Activated T-helper 1 cell treated with Interleukin-2 at 50 U/mL for 16 hours (primary cell): Measurements from ENCODE around the gene NHEJ1.
A peak's percentile ranks its signal among the peaks of the same experiment; 100 is the strongest.

ENCODE experiments used
- DNase-seq: peaks from one replicate; pipeline ENCODE4 v3.0.0-alpha.2; 2020; ENCODE audit warnings: low read depth

NHEJ1 gene

DNA sequence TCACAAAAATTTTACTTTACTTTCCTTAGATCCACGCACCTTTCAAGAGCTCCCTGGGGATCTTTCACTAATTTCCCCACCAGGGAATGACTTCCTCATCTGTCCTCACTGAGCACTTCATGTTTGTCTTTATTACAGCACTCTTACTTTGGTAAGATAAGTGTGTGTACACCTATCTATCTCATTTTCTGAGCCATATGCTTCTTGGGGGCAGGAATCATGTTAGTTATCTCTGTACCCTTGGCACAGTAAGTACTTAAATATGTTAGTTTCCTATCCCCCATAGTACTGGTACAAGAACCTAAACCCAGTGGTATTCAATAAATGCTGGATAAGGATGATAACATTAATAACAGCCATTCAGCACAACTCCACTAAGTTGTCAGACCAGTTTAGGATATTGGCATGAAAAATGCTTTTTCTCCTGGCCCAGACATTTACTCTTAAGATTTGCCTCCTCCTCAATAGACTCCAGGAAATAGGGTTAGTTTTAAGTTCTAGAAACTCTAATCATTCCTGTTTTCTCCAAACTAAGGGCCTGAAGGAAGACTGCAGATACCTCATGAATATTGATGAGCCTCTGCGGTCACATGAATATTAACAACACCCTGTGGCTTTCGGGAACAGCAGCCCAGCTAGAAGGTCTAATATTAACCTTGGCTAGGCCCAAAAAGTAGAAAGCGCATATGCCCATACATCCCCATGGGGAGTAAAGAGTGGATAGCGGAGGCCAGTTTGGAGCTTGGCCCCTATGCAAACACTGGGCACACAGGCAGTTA is 38.2 kb downstream of the NHEJ1 start:
- DNase-seq, result no peak

DNA sequence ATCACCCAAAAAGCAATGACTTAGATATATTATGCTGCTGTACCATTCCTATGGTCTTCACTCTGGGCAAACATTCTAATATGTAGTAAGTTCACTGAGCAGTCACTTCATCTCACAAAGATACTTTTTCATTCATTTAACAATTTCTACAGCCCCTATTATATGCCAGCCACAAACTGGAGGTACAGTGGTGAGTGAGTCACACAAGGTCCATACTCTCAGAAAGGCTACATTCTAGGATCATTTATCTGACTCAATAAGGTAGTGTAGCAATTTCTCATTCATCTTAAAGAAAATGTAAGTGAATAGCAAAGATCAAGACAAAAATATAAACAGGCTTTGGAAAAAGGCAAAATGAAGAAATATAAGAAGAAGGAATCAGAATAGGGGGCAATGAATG is 40.5 kb downstream of the NHEJ1 start:
- DNase-seq, result no peak

DNA sequence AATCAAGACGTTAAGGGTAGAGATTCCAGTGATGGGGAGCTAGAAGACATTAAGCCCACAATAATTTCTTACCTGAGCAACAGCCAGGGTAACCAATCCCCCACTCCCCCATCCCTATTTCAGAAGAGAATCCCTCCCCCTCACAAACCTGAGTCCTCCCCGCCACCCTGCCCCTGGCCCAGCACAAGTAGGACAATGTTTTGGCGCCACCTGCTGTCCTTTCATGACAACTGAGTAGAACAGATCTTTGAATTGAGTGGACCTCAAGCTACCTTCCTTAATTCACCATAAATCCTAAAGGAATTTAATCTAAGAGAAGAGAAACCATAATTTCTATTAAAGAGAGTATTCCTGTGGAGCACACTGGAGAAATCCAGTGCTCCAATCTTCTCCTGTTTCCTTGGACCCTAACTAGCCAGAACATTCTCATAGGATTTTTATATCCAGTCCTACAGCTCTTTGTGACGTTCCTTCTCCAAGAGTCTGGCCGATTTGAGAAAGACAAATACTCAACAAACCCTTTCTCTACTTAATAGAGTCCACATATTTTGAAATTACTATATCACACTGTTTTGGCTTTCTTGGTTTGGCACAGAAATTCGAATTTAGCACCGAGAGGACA is 41.1 kb downstream of the NHEJ1 start:
- peak; percentile 26 for DNase-seq

DNA sequence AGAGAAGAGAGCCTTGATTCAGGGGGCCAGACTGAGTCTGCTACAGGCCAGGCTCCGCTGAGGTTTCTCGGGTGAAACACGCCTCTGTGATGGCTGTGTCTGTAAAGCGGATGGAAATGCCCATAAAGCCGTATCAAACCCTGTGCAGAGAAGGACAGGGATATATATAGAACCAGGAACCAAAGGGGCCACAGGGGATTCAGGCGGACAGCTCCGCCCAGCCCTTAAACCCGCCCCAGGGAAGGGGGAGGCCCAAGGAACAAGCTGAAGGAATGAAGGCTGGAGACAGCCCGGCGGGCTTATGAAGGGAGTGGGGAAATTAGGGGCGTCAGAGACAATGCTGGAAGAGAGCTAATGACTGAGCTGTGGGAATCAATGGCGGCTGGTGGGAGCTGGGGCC is 42.1 kb downstream of the NHEJ1 start:
- DNase-seq, result no peak

DNA sequence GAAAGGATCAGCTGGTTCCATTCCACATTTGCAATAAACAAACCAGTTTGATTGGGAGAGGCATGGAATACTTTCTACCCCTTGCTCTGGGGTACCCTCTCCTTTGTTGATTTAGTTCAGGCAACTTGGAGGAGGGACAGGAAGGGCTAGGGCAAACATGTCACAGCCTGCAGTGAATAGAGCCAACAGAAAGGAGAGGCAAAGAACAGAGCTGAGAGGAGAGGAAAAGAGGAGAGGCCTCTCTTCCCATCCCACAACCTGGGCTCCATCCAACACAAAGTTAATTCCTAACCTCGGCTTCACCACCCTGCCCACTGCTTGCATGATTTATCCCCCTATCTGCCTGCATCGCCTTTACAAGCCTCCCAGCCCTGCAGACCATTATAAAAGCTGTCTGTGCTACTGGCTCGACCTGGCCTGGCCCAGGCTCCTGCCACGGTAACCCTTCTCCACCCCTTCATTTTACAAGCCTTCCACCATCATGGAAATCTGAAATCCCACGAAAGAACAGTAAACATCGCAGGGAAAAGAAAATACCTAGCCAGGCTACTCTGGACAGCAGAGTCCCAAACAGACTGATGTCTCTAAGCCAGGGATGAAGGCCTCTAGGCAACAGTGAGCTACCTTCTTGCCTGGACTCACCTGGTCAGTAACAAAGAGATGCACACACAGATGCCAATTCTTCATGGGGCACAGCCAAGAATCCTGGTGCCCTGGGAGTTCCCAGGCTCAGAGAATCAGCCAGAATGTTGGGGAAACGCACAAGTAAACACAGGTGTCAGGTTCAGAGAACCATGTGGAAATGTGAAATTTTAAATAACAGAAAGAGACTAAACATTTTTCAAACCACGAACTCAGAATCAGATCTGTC is 43.6 kb downstream of the NHEJ1 start:
- no peak for DNase-seq

DNA sequence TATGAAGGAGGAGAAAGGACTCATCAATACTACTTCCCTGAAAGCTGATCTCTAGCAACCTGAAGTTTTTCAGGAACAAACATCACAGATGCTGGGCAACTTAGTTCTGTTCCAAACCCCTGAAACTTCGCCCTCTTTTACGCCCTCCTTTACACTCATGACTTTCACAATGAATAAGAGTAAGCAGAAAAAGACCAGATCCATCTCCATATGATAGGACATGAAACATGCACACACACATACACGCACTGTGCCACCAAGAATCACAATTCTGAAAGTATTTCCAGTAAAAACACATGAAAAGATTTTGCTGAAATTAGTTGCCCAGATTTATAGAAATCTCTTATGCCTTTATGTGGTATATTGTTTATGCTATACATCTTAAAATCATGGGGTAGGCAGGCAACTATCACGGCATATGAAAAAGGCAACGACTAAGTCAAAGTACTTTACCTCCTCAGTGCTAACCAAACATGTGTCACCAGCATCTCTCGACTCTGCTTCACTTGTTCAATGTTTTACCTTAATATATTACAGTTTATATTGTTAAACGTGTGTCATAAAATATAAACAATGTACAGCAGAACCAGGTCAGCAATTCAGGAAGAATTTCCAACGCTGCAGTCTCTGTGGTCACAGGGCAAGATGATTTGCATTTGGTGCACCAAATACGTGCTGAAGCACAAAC is 47.8 kb downstream of the NHEJ1 start:
- no peak for DNase-seq

DNA sequence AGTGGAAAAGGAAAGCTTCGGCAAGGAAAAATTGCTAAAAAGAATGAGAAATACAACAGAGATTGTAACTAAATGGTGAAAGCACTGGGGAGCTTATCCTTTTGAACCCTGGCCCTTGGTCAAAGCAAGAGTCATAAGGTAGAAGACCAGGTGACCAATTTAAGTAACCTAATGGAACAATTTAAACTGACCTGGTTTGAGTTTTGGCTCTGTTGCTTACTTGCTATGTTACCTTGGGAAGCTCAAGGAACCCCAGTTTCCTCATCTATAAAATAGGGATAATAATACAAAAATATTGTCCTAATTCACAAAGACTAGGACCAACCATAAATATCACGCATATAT is 48.6 kb downstream of the NHEJ1 start:
- DNase-seq, result no peak

DNA sequence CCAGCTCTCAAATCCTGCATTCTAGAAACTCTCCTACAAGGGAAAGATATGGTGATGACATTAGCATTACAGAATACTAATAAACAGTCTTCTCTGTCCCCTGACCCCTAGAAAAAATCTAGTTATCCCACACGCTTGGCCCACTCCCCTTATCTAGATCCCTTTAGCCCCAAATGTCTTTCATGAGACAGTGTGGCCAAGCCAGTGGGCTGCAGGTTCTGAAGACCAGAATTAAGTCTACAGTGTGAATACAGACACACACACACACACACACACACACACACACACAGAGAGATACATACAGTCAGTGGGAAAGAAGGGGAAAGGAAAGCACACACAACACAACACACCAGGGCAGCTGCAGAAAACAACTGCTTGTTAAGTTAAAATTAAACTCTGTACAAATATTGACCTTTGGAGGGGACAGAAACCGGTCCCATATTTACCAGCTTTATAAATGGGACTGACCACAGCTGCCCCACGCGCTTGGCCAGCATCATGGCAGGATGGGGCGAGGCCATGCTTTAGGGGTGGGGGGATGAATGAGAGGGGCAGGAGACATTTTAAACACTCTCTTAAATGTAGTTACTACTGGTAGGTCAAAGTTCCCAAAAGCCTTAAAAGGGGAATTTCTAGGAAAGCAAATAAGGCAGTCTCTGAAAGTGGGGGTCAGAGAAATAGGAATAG is 49.1 kb downstream of the NHEJ1 start:
- no peak for DNase-seq

DNA sequence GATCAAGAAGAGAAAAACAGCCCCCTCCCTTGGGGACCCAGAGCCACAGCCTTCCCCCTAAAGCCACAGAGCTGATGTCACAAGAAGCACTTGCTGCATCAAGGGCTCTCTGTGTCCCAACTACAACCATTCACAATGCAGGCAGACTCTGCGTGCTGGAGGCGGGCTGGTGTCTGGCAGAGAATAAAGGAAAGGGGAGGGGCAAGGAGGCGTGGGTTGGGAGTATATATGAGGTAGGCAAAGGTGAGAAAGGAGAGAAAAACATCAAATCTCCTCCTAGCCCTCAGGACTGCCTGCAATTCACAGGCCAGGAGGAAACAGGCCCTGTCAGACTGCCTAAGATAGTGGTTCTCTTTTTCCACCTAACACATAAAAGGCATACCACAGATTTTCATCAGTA is 51.1 kb downstream of the NHEJ1 start:
- no peak for DNase-seq

DNA sequence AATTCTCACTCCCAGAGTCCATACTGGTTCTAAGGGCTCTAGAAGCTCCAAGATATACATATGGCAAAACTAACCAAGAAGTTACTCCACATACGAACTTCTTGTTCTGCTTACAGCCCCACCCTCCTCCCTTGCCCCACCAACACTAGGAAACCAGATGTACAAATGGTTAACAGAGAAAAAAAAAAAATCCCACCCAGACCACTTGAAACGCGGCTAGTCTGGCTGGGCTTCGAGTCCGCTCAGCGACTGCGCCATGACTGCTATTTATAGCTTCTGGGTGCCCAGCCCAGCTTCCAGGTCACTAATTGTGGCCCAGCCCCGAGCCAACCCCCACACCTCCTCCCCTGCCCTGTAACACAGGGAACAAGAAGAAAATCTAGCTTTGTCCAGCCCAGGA is 52.9 kb downstream of the NHEJ1 start:
- DNase-seq, result no peak

DNA sequence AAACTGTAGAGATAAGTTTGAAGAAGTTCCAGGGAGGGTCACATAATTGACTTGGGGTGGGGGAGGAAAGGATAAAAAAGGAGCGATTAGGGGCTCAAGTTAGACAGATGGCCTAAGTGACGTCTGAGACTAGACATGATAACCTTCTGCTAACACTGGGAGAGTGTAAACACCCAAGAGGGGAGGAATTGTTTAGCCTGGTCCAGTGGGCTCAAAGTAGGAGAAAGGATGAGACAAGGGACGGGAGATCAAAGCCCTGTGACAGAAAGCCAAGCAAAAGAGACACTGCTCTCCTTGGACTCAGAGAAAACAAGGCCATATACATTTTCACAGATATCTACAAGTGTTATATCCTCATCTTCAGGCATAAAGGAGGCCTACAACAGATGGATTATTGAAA is 54.4 kb downstream of the NHEJ1 start:
- DNase-seq, result no peak

DNA sequence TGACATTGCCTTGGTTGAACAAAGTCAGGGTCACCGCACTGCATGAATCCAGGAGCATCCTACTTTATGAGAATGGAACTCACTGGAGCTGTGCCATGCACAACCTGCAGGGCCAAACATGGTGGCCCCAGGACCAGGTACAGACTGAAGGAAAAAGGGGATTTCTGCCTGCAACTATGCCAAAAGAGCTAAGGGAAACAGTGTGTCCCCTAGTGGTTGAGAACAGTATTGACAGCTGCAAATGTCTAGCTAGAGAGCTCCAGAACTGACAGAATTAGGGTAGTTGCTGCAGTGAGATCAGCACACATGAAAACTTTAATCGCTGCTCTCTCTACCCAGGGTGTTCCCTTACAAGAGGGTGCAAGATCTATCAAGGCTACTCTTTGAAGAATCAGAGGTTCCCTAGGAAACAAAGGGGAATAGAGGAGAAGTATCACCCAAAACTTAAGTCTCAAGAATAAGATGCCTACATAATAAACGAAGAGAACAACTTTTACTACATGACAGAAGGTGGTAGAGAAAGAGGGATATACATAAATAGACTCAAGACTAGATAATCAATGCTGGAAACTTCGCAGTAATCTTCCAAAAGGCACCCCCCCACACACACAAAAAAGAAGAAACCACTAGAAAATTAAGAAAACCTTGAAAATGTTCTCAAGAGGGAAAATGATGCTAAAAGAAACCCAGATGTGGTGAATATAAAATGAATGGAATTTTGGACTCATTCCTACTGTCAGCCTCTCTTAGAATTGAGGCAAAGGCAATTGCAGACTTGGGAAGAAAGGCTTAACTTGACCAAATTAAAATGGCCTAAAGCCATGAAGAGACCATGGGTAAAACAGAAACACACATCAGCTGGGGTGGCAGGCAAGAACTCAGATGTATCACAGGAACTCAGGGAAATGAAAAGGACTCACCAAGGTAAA is 56.2 kb downstream of the NHEJ1 start:
- DNase-seq, result no peak

DNA sequence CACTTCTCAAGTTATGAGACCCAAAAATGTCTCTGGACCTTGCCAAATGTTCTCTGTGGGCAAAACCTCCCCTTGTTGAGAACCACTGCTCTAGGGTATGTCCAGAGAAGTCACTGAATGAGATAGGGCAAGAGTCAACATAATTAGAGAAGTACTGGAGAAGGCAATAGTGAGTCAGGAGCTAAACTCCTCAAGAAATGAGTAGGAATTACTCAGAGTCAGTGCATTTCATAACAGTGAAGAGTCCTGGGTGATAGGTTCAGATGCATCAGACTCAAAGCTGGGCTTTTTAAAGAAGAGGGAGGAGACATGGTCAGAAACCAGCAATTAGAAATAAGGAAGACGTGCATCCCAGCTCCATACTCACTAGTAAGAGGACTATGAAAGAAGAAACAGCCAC is 61.3 kb downstream of the NHEJ1 start:
- no peak for DNase-seq

DNA sequence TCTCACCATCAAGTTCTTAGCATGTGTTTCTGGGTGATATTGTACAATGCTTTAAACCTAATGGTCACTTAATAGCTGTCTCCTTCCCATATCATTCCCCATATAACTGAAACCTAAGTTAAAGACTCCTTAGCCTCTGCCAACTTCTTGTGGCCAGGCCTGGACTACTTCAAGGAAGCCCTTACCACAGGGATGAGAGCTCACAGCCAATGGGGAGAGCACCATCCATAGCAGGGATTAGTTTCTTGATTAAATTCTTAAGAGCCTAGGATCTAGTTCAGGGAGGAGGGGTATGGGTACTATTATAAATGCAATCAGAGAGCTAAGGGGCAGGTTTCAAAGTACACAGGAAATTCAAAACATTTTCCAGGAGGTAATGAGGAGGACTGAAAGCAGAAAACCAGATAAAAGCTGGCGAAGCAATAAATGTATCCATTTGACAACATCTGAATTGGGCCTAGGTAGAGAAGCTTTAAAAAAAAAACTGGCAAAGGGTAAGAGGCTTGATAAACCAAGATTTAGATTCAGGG is 65.1 kb downstream of the NHEJ1 start:
- no peak for DNase-seq

DNA sequence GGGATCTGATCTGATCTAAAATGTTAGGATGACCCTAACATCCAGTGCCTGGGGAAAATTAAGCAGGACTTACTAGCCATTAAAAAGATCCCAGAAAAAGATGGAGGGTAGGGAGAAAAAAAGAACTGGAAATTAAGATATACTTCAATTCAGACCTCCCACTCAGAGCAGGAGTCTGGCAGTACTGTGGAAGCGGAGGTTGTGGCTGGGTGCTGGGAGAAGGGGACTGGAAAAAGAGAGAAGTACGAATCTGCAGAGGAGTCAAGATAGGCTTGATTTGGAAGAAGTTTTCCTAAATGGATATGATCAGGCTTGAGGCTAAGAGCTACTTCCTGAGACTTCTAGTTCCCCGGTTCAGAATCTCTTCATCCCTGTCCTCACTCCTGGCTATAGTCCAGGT is 66.4 kb downstream of the NHEJ1 start:
- no peak for DNase-seq

DNA sequence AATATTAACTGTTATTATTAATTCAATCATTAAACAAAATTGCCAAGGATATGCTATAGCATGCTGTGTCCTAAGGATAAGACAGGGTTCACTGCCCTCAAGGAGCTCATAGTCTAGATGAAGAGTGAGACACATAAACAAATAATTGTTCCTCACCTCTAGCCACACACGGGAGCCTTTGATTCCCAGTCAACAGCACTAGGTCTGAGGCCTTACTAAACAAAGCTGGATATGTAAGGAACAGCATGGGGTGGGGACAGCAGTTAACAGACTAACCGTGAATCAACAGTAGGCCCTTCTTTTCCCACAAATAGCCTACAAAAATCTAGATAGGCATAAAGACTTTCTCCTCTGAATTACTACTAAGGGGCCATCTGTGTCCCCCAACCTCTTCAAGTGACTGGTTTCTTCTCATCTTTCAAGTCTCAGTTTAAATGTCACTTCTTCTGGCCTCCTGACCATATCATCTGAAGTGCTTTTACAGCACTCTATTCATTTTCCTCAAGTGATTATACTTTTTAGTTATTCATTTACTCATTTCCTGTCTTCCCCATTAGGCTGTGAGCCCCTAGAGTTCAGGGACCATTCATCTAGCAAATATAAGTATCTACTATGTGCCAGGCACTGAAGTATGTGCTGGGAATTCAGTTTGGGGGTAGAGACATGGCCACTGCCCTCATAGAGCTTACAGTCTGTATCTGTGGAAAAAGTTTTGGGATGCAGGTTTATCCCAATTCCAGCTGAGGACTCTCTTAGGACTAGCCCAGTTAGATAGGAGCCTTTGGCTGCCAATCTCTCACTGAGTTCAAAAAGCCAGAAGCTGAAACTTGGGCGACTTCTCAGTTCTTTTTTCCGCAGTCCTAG is 69.9 kb downstream of the NHEJ1 start:
- DNase-seq, result no peak

DNA sequence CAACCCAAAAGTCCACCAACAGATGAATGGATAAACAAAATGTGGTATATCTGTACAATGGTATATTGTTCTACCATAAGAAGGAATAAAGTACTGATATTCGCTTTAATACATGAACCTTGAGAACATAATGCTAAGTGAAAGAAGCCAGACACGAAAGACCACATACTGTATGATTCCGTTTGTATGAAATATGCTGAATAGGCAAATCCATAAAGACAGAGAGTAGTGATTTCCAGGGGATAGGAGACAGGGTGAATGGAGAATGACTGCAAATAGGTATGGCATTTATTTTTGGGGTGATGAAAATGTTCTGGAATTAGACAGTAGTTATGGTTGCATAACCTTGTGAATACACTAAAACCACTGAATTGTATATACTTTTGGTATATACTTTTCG is 71.3 kb downstream of the NHEJ1 start:
- DNase-seq, result no peak

DNA sequence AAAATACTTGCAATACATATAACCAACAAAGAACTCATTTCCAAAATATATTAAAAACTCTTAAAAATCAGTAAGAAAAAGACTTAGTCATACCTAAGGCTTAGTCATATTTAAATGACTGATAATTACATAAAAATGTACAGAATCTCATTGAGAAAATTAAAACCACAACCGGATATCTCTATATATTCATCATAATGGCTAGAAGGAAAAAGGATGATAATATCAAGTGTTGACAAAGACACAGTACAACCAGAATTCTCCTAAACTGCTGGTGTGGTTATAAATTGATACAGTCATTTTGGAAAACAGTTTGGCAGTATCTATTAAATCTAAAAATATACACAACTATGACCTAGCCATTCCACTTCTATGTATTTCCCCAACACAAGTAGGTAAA is 72.8 kb downstream of the NHEJ1 start:
- no peak for DNase-seq

DNA sequence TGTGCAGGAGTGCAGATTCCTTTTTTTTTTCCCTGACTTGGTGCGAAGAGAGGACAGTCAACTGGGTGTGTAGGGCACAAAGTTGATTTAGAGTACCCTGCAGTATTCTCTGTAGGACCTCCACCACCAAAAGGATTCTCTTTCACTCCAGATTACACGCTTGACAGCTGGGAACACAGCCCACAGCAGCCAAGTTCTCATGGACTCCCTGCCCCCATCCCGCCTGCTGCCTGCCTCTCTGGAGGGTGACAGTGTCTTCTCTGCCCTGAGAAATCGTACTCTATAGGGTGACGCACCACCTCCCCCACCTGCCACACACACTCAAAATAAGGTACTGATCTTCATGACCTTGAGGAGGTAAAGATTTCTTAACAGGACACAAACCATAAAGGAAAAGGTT is 73.3 kb downstream of the NHEJ1 start:
- no peak for DNase-seq

DNA sequence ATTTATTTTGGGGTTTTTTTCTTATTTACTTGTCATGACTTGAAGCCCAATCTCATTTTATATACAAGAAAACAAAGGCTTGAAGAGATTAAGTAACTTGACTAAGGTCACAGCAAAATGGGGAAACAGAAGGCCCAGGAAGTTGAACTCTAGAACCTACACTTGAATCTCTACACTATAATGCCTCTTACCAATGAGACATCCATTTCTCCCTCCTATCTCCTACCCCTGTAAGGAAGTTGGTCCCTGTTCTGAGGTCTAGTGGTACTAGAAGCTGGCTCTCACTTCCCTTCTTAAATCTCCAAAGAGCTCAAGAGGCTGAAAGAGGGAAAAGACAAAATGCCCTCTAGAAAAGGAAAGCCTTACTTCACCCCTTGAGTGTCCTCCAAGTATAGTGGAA is 74.4 kb downstream of the NHEJ1 start:
- DNase-seq, result no peak
